GM18909 (cell line): Measurements from ENCODE around the gene ANLN.
"Not testable (repeated sequence)": the region's sequence is repeated elsewhere in the genome, so short reads cannot be mapped to it uniquely, and the experiment has no call there.

Experiments
- ATAC-seq: cut with Tn5 transposase; IDR thresholded peaks from one replicate; pipeline ENCODE4 v1.9.1; 2021; ENCODE audit warnings: mild to moderate bottlenecking; ENCODE audit not compliant: unreplicated experiment, poor library complexity

The ANLN gene

DNA sequence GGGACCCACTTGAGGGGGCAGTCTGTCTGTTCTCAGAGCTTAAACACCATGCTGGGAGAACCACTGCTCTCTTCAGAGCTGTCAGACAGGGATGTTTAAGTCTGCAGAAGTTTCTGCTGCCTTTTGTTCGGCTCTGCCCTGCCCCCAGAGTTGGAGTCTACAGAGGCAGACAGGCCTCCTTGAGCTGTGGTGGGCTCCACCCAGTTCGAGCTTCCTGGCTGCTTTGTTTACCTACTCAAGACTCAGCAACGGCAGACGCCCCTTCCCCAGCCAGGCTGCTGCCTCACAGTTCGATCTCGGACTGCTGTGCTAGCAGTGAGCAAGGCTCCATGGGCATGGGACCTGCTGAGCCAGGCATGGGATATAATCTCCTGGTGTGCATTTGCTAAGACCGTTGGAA is 11.1 kb upstream of the ANLN start:
- ATAC-seq, result not testable (repeated sequence)

DNA sequence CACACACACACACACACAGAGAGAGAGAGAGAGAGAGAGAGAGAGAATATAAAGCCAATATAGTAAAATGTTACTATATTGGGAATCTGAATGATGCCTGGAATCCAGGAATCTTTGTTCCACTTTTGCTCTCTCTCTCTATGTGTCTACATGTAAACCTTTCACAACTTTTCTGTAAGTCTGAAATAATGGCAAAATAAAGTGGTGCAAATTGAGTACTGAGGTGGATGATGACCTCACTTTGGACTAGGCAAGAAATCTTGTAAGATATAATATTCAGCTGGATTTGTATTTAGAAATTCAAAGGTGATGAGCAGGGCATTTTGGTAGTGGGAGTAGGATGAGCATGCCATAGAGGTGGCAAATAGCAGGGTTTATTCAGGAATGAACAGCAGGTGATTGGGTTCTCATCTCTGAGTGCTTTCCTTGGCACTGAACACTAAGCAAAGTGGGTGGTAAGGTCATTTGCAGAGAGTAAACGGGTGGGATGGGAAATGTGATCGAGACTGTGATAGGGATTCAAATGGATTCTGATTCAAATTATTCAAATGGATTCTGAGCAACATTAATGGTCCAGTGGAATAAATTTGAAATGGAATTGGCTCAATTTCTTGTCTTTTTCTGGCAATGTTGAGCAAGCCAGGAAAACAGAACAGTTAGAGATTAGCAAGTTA is 9.7 kb upstream of the ANLN start:
- ATAC-seq, result no peak

DNA sequence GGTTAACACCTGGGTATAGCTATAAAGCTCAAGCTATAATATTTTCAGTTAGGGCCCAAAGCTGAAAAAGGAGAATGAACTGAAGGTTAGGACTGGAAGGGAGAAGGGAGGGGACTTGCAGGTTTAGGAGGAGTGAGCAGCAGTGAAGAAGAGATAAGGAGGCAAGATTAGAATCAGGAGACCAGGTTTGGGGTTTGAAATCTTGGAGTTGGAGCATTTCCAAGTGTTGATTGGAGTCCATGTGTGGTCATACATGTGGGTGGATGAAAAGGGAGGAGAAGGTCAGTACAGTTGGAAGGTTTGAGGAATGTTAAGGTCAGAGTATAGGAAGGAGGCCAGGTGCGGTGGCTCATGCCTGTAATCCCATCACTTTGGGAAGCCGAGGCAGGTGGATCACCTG is 8.6 kb upstream of the ANLN start:
- no peak for ATAC-seq

DNA sequence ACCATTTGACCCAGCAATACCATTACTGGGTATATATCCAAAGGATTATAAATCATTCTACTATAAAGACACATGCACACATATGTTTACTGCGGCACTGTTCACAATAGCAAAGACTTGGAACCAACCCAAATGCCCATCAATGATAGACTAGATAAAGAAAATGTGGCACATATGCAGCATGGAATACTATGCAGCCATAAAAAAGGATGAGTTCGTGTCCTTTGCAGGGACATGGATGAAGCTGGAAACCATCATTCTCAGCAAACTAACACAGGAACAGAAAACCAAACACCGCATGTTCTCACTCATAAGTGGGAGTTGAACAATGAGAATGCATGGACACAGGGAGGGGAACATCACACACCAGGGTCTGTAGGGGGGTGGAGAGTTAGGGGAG is 6.4 kb upstream of the ANLN start:
- ATAC-seq, result not testable (repeated sequence)

GRCh38 chr7:36385646-36386045 is 4.0 kb upstream of the ANLN start:
- ATAC-seq, result not testable (repeated sequence)

GRCh38 chr7:36387435-36388231 is 2.0 kb upstream of the ANLN start:
- ATAC-seq, result no peak

DNA sequence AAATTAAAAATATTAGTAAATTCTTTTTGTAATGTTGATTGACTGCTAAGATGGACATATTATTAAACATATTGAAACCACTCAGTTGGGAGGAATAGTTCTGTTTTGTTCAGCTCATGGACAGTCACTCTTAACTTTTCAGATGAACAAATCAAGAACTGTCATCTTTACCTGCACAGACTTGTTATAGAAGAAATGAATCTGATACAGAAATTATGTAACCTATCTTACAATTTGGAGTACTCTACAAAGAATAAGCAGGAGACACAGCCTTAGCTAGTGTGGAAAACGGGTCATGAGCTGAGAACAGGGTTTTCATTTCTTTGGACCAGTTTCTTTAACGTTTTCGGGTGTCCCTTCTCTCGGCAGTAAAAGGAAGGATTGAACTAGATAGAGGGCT is 1.2 kb upstream of the ANLN start:
- ATAC-seq, result no peak

DNA sequence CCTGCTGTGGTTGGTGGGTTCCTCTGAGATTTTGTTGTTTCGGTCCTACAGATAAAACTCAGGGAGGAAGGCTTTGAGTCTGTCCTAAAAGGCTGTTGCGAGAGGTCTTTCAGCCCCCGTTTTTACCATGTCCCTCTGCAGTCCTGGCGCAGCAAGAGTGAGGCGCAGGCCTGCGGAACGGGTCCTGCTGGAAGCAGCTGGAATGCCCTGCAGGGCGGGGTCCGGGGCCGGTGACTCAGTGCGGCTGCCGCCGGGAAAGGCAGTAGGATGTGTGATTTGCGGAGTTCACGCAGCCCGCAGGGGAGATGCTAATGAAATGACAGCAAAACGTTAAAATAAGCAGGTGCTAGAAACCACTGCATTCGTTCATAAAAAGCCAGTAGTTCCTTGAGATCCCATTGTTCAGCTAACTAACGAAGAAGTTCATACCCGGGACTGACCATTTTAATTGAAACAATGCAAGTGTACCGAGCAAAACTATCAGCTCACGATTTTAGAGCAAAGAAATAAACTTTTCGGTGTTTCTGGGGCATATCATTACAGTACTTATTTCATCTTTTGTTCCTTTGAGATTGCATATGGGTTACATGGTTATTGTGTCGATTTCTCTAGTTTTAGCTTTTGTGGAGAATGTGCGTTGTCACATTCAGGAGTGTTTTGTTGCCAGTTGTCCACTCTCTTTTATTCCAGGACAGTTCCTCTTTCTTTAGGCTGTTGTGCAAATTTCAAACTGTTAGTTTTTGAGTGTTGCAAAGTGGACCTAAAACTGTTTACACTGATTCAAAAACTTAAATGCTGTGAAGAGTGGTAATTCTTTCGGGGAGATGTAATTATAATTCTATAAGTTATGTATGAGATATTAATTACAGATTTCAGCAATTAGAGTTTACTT is 783 bp downstream of the ANLN start:
- ATAC-seq, result peak; percentile 31

- peak; percentile 49 for ATAC-seq
These were observed 2.0 kb downstream of the ANLN start for GRCh38 chr7:36391436-36392198.

GRCh38 chr7:36393826-36394225 is 4.2 kb downstream of the ANLN start:
- no peak for ATAC-seq

GRCh38 chr7:36395171-36395894 is 5.7 kb downstream of the ANLN start:
- no peak for ATAC-seq

- ATAC-seq, result no peak
These were observed 6.5 kb downstream of the ANLN start for GRCh38 chr7:36396150-36396549.

DNA sequence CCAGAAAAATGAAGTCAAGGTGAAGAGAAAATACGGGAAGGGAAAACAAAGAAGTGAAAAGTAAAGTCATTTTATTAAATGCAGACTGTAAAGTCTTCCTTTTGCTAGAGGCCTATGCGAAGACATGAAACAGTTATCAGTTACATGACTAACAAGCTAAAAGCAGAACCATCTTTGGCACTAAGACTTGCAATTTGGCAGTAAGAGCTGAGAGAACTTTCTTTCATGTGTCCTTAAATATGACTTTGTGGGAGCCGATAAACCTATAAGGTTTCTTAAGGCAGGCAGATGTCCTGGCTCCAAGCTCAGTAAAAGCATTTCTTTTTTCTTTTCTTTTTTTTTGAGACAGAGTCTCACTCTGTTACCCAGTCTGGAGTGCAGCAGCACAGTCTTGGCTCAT is 10.4 kb downstream of the ANLN start:
- no peak for ATAC-seq

- no peak for ATAC-seq
These were observed 10.9 kb downstream of the ANLN start for GRCh38 chr7:36400606-36401005.

GRCh38 chr7:36403452-36403851 is 13.8 kb downstream of the ANLN start:
- ATAC-seq, result no peak

DNA sequence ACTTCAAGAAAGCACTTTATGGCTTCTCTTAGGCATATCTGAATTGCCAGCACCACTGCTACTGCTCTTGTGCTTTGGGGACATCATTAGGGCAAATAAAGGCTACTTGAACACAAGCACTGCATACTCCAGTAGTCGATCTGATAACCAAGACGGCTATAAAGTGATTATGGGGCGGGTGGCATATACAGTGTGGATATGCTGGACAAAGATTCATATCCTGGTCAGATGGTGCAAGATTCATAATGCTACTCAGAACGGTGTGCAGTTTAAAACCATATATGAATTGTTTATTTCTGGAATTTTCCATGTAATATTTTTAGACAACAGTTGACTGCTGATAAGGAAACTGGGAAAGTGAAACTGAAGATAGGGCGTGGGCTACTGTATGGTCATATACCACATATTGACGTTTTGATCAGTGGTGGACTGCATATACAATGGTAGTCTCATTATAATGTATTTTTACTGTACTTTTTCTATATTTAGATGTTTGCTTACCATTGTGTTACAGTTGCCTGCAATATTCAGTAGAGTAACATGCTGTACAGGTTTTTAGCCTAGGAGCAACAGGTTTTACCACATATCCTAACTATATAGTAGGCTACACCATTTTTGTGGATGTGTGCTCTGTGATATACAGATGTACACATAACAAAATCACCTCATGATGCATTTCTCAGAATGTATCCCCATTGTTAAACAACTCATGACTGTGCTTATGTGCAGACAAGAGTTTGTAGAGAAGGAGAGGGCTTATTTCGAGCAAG is 15.2 kb downstream of the ANLN start:
- ATAC-seq, result no peak

GRCh38 chr7:36405409-36405803 is 15.7 kb downstream of the ANLN start:
- ATAC-seq, result no peak

GRCh38 chr7:36406156-36406555 is 16.5 kb downstream of the ANLN start:
- no peak for ATAC-seq
